GM12801 (cell line): ENCODE results near the gene TNIK.

Experiments used
- CTCF ChIP-seq: IDR thresholded peaks from one replicate; pipeline ENCODE4 v1.5.1; 2011; ENCODE audit warnings: control low read depth; ENCODE audit not compliant: insufficient read length; ENCODE audit errors: extremely low read depth

Gene TNIK

GRCh38 chr3:171357721-171358120, 102.5 kb downstream of the TNIK start:
- no peak for TF ChIP-seq CTCF

DNA sequence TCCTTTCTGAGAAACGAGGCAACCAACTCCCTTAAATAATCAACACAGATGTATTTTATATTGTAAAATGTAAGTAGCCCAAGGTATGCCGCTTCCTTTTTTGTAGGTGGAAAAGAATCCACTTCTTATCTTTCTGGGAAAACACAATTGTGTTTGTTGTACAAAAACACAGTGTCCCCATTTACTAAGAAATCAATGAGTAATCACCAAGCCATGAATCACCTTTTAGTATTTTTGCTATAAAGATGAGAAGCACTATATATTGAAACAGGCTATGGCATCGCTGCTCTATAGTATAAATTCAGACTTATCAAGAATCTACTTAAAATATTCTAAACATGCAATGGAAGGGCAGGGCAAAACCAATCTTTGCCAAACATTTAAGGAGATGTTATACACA, 104.0 kb downstream of the TNIK start:
- no peak for TF ChIP-seq CTCF

DNA sequence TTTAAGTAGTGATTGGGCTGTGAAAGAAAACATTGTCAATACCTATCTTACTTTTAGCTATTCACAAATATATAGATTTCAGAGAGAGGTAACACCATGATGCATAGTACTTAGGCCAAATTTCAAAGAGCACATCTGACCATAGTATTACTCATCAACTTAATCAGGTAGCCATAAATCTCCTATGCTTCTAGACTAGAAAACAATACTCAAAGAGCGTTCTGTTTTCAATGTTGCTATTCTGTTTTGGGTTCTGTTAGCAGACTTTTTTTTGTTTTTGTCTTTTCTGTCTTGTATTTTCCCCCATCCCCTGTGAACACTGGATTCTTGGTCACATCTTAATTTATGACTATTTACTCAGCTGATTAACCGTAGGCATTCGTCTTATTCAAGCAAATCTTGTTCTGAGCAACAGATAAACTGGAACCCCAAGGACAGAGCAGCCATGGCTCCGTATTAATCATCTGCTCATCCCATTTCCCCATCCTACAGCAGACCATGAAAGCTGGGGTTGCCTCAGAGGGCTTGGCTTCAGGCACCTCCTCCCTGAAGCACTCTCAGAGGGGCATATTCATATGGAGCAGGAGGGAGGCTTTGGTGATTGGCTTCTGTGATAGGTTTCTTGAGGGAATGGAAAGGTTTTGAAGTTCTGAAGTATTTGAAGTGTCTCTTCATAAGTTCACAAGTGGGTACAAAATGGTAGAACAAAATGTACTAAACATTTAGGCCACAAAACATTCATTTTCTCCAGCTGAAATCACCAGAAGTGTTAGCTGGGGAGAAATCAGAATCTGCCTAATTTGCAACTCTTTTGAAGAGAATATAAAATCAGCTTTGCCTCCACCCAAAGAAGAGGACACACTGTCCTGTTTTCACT, 105.3 kb downstream of the TNIK start:
- TF ChIP-seq CTCF, result no peak

DNA sequence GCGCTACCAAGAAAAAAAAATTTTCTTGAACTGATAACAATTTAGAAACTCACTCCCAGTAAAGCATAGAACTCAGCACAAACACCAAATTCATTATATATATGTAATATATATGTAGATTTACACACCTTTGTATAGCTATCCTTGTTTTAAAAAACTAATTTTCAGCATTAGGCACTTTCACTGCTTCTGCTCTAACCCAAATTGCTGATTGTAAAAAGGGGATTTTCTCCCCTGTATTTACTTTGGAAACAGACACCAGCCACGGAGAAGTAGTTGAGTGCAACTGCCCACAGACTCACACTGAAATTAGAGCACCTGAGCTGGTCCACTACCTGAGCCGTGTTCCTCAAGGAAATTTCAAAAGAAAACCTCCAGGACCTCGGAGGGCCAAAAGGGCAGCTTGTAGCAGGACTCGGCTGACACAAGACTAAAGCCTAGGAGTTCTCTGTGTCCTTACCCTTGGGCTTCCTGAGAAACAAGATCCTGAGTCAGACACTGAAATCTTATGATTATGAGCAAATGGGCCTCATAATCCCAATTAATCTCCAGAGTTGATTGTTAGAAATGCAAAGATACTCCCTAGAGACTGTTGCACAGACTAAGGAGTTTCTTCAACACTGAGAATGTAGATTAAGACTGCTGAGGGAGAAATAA, 106.0 kb downstream of the TNIK start:
- no peak for TF ChIP-seq CTCF

DNA sequence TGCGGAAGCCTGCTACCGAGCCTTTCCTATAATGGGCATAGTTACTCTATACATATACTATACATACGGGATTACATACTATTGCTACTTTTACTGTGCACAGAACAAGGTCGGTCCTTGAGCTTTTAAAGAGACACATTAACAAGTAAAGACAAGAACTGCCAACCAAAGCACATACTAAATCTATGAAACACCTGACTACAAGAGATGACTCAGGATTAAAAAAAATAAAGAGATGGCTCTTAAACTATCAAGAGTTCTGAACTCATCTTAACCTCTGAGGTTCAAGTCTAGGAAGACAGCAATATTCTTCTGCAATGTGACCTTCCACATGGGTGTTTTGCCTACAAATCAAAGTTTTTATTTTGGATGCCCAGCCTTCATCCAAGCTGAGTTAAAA, 106.8 kb downstream of the TNIK start:
- TF ChIP-seq CTCF, result no peak

- no peak for TF ChIP-seq CTCF
These were observed 107.7 kb downstream of the TNIK start for GRCh38 chr3:171352387-171352935.

GRCh38 chr3:171351676-171352075, 108.5 kb downstream of the TNIK start:
- no peak for TF ChIP-seq CTCF
